ENCODE data around the gene ARID3A. TPM values are rescaled to one million over a fixed set of nuclear protein-coding genes. Genes with fewer than 3 reads are reported as not detected.

ARID3A gene
- total RNA-seq, 1 donor from 2014 or later = 149 TPM

- Mint-ChIP-seq H3K27me3 (peaks cover 13% of the 10 kb centered on the region), H3K9me3 (ENCODE audit: low read depth) (no peaks in the 10 kb centered on the region), H3K4me1 (ENCODE audit: low read depth) (peaks cover 3% of the 10 kb centered on the region), H3K4me3 (ENCODE audit: low read depth) (peak overlapping the region; percentile 74), H3K36me3 (ENCODE audit: insufficient read depth) (peaks cover 3% of the 10 kb centered on the region), H3K27ac (peak overlapping the region; percentile 74)
- DNase-seq (ENCODE audit: low spot score, unreplicated experiment) = no peak
- no peak for TF ChIP-seq CTCF (IDR thresholded peaks at IDR 0.05; ENCODE audit: unreplicated experiment)
Measured at GRCh38 chr19:925087-925525, 729 bp upstream of the ARID3A start.

GRCh38 chr19:926323-926588 is 421 bp downstream of the ARID3A start:
- Mint-ChIP-seq H3K27ac (no peak overlapping the region), H3K36me3 (ENCODE audit: insufficient read depth) (peaks cover 3% of the 10 kb centered on the region), H3K4me1 (ENCODE audit: low read depth) (peaks cover 4% of the 10 kb centered on the region), H3K27me3 (peaks cover 7% of the 10 kb centered on the region), H3K9me3 (ENCODE audit: low read depth) (no peaks in the 10 kb centered on the region), H3K4me3 (ENCODE audit: low read depth) (peak overlapping the region; percentile 87)
- no peak for TF ChIP-seq CTCF (IDR thresholded peaks at IDR 0.05; ENCODE audit: unreplicated experiment)
- DNase-seq (ENCODE audit: low spot score, unreplicated experiment) = no peak

- DNase-seq (ENCODE audit: low spot score, unreplicated experiment) = no peak
- H3K4me1 Mint-ChIP-seq (ENCODE audit: low read depth) = peaks cover 4% of the 10 kb centered on the region
- peaks cover 3% of the 10 kb centered on the region for H3K36me3 Mint-ChIP-seq (ENCODE audit: insufficient read depth)
- peak overlapping the region; percentile 76 for H3K27ac Mint-ChIP-seq
- TF ChIP-seq CTCF (IDR thresholded peaks at IDR 0.05; ENCODE audit: unreplicated experiment) = no peak
- peaks cover 3% of the 10 kb centered on the region for H3K27me3 Mint-ChIP-seq
- no peaks in the 10 kb centered on the region for H3K9me3 Mint-ChIP-seq (ENCODE audit: low read depth)
- H3K4me3 Mint-ChIP-seq (ENCODE audit: low read depth) = peak overlapping the region; percentile 87
Measured at GRCh38 chr19:926589-927350, 935 bp downstream of the ARID3A start.

- H3K9me3 Mint-ChIP-seq (ENCODE audit: low read depth) = no peaks in the 10 kb centered on the region
- DNase-seq (ENCODE audit: low spot score, unreplicated experiment) = no peak
- peaks cover 3% of the 10 kb centered on the region for H3K36me3 Mint-ChIP-seq (ENCODE audit: insufficient read depth)
- peaks cover 1% of the 10 kb centered on the region for H3K4me1 Mint-ChIP-seq (ENCODE audit: low read depth)
- peak overlapping the region; percentile 87 for H3K4me3 Mint-ChIP-seq (ENCODE audit: low read depth)
- no peaks in the 10 kb centered on the region for H3K27me3 Mint-ChIP-seq
- peak overlapping the region; percentile 33 for H3K27ac Mint-ChIP-seq
- no peak for TF ChIP-seq CTCF (IDR thresholded peaks at IDR 0.05; ENCODE audit: unreplicated experiment)
Measured at GRCh38 chr19:927351-927779, 1.5 kb downstream of the ARID3A start.

GRCh38 chr19:927780-928401 is 2.1 kb downstream of the ARID3A start:
- Mint-ChIP-seq H3K27me3 (no peaks in the 10 kb centered on the region), H3K9me3 (ENCODE audit: low read depth) (no peaks in the 10 kb centered on the region), H3K4me1 (ENCODE audit: low read depth) (peaks cover 3% of the 10 kb centered on the region), H3K27ac (peak overlapping the region; percentile 49), H3K4me3 (ENCODE audit: low read depth) (peak overlapping the region; percentile 87), H3K36me3 (ENCODE audit: insufficient read depth) (peaks cover 3% of the 10 kb centered on the region)
- no peak for DNase-seq (ENCODE audit: low spot score, unreplicated experiment)
- TF ChIP-seq CTCF (IDR thresholded peaks at IDR 0.05; ENCODE audit: unreplicated experiment) = no peak
